ENCODE results near the gene ZNF17.

GRCh38 chr19:57465680-57466381, 54.9 kb downstream of the ZNF17 start:
- TF ChIP-seq POLR2A (IDR thresholded peaks at IDR 0.05; ENCODE audit: low read depth, low read length) = no peak
- TF ChIP-seq POLR2AphosphoS5 (IDR thresholded peaks at IDR 0.05; ENCODE audit: low read depth, low read length) = no peak
- no peak for TF ChIP-seq TAF1 (IDR thresholded peaks at IDR 0.05; ENCODE audit: borderline replicate concordance, low read depth, low read length)
